GM21526 (cell line): ENCODE data around the gene SPRED3.
"Not testable (repeated sequence)": the region's sequence is repeated elsewhere in the genome, so short reads cannot be mapped to it uniquely, and the experiment has no call there.

Experiments
- ATAC-seq: cut with Tn5 transposase; IDR thresholded peaks from one replicate; pipeline ENCODE4 v1.9.1; 2021; ENCODE audit warnings: moderate library complexity; ENCODE audit not compliant: unreplicated experiment, low FRiP score

Gene SPRED3

DNA sequence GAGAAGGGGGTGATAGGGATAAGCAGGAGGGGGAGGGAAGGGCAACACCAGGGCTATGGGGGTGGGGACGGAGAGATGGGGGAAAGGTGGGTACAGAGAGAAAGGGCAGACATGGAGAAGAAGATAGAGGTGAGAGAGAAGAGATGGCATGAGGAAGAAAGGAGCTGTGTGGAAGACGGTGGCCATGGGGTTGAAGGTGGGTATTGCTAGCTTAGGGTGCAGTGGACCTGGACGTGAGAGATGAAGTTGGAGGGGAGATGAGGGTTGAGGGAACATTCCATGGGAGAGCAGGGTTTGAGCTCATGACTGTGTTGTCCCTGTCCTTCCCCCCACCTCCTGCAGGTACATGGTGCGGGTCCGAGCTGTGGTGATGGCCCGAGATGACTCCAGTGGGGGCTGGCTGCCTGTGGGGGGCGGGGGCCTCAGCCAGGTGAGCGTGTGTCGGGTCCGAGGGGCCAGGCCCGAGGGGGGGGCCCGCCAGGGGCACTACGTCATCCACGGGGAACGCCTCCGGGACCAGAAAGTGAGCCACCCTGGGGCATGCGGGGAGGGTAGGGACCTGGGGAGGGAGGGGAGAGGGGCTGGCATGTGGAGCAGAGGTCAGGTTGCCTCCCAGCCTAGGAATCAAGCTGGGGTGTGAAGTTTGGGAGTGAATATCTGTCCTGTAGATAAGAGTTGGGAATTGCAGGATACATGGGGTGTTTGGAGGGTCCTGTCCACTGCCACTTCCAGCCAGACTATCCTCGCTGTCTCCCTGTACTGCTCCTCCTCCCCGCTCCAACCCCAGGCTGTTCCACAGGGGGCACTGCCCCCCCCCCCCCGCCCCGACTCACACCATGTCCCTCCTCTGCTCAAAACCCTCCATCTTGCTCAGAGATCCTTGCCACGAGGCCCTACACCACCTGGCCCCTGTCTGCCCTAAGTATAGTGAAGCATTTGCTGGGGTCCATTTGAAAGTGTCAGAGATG lies 1.7 kb downstream of the SPRED3 start:
- ATAC-seq, result no peak

DNA sequence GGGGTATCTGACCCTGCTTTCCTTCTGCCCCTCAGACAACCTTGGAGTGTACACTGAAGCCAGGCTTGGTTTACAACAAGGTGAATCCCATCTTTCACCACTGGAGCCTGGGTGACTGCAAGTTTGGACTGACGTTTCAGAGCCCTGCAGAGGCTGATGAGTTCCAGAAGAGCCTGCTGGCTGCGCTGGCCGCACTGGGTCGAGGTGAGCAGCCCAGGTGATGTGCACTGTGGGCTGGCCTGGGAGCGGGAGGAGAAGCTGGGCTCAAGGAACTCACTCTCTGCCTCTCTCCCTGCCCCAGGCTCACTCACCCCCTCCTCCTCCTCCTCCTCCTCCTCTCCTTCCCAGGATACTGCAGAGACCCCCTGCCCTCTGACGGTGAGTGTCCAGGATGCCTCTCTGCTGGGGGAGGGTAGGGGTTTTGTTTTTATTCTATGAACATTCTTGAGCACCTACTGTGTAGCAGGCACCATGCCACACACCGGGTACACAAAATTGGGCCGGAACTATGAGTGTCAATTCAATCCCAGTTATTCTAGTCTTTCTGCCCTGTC lies 3.5 kb downstream of the SPRED3 start:
- no peak for ATAC-seq

DNA sequence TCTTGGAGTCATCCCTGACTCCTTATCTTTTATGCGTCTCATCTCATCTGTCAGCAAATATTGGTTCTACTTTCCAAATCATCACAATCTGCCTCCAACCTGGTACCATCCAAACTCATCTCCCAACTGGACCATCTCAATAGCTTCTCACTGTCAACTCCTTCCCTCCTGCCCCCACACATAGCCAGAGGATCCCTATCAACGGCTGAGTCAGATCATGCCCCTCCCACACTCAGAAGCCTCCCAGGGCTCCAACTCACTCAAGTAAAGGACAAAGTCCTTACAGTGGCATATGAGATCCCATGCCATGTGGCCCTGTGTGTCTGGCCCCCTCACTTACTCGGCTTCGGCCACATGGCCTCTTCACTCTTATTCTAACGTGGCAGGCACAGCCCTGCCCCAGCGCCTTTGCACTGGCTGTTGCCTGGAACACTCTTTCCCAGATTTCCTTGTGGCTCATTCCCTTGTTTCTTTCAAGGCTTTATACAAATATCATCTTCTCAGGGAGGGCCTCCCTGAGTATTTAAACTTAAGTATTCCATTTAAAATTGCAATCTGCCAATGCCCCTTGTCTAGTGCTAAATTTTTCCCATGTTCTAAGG lies 4.3 kb downstream of the SPRED3 start:
- ATAC-seq, result no peak

DNA sequence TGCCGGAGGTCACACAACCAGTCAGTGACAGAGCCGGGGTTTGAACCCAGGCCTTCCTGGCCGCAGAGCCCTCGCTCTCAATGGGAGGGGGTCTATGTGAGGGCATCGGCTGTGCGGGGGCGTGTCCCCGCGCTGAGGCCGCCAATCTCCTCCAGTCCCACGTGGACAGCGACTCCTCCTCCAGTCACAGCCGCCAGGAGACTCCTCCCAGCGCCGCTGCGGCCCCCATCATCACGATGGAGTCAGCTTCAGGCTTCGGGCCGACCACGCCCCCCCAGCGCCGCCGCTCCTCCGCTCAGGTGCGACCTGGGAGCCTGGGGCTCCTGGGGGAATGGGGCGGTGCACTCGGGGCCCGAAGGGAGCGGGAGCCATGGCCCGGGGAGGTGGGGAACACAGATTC lies 6.0 kb downstream of the SPRED3 start:
- no peak for ATAC-seq

DNA sequence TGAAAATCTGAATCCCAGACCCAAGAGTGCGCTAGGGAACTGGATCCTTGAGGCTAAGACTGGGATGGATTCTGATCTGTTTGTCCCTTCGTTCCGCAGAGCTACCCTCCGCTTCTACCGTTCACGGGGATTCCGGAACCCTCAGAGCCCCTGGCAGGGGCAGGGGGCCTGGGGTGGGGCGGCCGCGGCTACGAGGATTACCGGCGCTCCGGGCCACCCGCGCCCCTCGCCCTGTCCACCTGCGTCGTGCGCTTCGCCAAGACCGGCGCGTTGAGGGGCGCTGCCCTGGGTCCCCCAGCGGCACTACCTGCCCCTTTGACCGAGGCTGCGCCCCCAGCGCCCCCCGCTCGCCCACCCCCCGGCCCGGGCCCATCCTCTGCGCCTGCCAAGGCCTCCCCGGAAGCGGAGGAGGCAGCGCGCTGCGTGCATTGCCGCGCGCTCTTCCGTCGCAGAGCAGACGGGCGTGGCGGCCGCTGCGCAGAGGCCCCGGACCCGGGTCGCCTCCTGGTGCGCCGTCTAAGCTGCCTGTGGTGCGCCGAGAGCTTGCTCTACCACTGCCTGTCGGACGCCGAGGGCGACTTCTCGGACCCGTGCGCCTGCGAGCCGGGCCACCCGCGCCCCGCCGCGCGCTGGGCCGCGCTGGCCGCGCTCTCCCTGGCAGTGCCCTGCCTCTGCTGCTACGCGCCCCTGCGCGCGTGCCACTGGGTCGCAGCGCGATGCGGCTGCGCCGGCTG lies 7.1 kb downstream of the SPRED3 start:
- ATAC-seq, result no peak

DNA sequence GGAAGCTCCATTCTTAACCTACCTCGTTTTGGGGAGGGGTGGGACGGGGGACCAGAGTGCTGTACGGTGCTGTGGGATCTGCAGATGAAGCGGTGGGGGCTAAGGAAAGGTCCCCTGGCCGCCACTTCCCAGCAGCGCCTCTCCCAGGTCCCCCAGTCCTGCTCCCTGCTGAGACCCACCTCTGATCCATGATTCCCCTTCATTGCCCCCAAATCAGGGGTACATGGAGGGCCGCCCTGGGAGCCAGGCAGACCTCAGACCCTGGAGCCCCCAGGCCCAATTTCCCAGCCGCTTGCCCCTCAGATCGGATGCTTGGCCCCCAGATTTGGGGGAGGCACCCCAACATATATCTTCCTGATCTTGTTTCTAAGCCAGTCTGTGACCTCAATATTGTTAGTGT lies 10.6 kb downstream of the SPRED3 start:
- ATAC-seq, result no peak

DNA sequence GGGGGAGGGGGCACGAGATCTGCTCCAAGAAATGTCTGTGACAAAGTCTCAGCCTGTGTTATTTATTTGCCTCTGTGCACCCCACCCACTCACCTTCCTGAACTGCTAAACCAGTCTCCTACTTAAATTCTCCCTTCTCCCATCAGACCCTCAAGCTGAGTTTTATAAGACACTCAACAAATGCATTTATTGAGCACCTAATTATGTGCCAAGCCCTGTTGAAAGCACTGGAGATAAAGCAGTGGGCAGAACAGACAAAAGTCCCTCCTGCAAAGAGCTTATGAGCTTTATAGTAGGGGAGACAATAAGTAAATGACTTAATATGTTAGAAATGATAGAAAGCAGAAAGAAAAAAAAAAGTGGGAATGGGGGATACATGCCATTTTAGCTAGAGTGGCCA lies 11.0 kb downstream of the SPRED3 start:
- ATAC-seq, result no peak

DNA sequence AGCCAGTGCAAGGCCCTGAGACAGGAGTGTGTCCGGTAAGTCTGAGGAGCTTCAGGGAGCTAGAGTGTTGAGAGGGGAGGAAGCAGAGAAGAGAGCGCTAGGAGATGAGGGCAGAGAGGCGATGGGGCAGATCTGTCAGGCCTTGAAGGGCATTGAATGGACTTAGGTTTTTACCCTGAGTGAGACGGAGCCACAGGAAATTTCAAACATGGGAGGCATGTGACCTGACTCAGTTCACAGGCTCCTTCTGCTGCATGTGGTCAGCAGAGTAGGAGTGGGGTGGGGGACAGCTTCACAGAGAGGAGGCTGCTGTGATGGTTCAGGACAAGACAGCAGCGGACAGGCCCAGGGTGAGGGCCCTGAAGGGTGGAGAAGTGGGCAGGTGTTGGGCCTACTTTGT lies 11.9 kb downstream of the SPRED3 start:
- no peak for ATAC-seq

DNA sequence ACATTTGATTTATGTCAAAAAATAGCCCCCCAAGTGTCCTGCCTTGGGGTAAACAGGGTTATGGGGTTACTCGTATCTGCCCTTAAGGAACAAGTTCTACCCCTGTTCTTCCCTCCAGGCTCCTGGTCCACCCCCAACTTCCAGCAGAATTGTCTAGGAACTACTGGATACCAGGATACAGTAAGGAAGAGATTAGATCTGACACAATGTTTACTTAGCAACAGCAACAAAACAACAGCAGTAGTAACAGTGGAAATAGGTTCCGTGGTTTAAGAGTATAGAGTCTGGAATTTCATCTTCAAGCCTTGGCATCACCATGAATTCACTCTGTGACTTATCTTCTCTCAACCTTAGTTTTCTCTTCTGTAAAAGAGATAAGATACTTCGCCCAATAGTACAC lies 12.7 kb downstream of the SPRED3 start:
- ATAC-seq, result no peak

DNA sequence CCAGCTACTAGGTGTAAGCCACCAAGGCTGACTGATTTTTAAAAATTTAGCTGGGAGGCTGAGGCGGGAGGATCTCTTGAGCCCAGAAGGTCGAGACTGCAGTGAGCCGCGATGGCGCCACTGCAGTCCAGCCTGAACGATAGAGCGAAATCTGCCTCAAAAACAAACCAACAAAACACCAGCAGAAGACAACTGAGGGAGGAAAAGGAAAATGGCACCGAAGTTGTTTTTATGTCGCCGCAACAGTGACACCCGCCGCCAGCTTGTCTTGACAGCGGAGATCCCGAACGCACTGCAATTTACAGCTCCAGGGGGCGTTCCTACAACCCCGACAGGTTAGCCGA lies 14.1 kb downstream of the SPRED3 start:
- peak; percentile 1 for ATAC-seq

DNA sequence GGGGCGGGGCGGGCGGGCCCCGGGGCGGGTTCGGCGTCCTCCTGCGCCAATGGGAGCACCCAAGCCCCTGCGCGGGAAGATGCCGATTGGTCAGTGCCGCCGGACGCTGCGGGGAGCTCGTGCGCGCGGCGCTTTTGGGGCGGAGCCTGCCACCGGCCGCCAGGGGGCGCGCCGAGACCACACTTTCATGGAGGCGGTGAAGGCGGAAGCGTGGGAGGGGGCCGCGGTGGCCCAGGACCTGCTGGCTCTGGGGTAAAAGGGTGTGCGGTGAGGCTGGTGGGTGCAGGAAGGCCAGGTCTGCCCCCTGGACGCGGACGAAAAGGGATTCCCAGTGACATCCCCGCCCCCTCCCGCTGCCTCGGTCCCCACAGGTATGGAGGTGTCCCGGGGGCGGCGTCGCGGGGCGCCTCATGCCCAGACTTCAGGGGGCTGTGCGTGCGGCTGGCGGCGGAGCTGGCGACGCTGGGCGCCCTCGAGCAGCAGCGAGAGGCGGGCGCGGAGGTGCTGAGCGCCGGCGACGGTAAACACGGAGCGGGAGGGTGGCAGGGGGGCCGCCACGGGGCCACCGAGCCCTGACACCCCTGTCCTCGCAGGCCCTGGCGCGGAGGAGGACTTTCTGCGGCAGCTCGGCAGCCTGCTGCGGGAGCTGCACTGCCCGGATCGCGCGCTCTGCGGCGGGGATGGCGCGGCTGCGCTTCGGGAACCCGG lies 14.6 kb downstream of the SPRED3 start, which contains the start of gene FAM98C:
FAM98C (plus strand) TSS at position 127 of the 708 bp plus-strand sequence; CDS start at position 188, 61 bp downstream.
- ATAC-seq, result peak; percentile 74

DNA sequence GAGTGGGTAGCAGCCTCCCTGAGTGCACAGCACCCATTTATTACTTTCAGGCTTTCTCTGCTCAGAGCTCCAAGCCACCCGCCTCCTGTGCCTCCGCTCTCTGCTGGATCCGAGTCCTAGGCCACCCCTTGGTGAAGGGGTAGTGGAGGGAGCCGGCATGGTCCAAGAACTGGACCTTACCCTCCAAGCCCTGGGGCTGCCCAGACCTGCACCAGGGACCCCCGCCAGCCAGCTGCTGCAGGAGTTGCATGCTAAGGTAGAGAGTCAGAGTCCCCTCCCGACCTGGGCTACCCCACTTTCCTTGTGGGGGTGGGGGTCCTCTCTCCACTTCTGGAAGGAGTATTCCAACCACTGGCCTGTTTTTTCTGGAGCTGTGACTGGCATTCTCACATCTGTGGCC lies 16.4 kb downstream of the SPRED3 start:
- ATAC-seq, result no peak

DNA sequence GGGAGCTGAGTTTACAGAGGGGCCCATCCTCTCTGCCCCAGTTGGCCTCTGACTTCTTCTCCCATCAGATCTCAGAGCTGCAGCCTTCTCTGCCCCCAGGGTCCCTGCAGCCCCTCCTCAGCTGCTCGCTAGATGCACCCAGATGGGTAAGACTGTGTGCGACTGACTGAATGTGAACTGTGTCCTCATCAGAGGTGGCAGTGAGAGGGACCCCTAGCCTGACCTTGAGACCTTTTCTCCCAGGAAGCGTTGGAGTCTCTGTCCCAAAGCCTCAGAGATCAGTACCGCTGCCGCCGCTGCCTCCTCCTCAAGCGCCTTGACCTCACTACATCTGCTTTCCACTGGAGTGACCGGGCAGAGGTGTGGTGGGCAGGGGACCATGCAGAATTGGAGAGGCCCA lies 16.8 kb downstream of the SPRED3 start:
- ATAC-seq, result no peak

DNA sequence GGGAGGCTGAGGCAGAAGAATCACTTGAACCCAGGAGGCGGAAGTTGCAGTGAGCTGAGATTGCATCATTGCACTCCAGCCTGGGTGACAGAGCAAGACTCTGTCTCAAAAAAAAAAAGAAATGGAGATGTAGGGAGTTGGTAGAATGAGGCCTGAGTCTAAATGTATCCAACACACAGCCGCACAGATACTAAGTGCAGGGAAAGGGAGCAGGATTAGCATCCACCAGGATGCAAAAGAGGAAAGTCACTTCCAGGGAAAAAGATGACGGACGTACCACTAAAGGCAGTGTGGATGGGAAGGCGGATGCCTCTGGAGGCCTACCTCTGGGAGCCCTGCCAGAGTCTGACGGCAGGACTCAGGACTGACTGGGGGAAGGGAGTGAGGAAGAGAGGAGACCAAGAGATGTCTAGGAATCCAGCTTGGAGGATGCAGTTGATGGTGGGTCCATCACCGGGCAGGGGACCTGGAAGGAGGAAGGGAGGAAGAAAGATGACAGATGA lies 21.2 kb downstream of the SPRED3 start:
- ATAC-seq, result no peak

DNA sequence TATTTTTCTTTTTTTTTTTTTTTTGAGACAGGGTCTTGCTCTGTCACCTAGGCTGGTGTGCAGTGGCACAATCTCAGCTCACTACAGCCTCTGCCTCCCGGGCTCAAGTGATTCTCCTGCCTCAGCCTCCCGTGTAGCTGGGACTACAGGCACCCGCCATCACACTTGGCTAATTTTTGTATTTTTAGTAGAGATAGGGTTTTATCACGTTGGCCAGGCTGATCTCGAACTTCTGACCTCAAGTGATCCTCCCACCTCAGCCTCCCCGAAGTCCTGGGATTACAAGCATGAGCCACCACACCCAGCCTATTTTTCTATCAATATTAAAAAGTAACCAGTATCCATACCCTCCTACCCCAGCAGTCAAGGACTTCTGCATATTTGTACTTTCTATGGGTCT lies 21.9 kb downstream of the SPRED3 start:
- not testable (repeated sequence) for ATAC-seq

DNA sequence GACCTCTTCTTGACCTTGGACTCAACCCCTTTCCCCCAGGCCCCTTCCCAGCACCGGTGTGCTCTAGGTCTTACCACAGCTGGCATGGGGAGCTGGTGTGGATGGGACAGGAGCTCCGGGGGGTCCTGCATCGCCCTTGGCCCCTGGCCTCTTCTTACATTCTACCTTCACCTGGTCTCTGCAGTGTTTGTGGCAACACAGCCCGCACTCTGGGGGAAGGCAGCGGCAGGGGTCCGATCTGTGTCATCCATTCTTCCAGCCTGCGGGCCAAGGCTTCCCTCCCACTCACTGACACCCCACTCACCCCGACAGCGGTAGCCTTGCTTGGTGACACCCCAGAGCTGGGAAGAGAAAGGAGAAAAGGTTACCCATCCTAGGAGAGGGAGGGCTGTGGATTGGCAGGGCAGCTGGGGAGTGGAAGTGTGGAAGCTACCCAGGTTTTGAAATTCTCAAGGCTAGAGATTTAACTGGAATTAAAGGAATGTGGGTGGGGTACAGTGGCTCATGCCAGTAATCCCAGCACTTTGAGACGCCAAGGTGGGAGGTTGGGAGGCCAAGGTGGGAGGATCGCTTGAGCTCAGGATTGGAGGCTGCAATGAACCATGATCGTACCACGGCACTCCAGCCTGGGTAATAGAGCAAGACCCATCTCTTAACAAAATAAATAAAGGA lies 22.7 kb downstream of the SPRED3 start:
- no peak for ATAC-seq

DNA sequence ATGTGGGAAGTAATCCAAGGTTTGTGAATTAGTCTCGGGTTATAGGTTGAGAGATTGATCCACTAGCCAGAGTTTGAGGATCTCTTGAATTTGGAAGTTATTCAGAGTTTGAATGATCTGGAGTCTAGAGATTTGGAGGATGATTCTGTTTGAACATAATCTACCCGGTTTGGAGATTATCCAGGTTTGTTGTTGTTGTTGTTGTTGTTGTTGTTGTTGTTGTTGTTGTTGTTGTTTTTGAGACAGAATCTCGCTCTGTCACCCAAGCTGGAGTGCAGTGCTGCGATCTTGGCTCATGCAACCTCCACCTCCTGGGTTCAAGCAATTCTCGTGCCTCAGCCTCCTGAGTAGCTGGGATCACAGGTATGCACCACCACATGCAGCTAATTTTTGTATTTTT lies 23.4 kb downstream of the SPRED3 start:
- ATAC-seq, result not testable (repeated sequence)

DNA sequence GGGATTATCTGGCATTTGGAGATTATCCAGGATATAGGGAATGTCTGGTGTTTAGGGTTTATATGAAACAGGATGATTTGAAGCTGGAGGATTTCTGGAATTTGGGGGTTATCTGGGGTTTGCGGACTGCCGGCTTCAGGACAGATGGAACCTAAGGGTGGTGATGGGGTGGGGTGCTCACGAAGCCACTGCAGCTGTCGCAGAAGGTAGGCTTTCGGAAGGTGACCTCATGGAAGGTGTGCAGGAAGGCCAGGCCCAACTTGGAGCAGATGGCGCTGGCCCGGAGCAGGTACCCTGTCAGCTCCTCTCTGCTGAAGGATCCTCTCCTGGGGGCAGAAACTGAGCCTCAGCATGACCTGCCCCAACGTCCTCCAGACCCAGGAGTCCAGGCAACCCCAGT lies 24.0 kb downstream of the SPRED3 start:
- ATAC-seq, result no peak

DNA sequence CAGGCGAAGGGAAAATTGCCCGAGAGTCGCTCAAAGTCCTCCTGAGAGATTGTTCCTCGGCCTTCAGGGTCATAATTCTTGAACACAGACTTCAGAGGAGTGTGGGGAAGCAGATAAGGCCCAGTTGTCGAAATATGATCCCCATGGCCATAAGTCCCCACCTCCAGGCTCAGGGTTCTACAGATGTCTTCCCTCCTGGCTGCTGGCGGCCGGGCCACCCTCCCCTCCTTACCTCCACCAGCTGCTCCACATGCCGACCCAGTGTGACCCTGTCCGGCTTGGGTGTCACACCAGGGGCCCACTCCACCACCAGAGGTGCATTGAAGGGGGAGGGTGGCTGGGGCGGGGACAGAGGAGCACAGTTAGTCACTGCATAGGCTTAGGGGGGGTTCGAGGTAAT lies 24.5 kb downstream of the SPRED3 start:
- ATAC-seq, result no peak

DNA sequence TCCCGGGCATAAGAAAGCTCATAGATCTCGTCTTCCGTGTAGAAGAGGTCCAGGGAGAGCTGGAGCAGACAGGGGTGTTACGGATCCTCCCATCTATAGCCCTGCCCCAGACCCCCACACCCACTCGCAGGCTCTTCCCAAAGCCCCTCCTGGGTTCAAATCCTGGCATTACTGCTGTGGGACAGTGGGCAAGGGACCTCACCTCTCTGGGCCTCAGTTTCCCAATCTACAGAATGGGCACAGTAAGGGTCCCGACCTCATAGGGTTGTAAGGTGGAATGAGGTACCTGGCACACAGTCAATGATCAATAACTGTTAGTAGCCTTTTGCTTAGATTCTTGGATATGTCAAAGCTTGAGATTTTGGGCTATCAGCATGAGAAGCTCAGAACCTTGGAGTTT lies 24.9 kb downstream of the SPRED3 start:
- no peak for ATAC-seq
